HEK293 (cell line): Measurements from ENCODE around the gene STARD10.

Experiments used
- CTCF ChIA-PET: fragments of 350-600 bp; formaldehyde crosslinking; extraction: SDS; loops from one replicate; lab custom pipeline; 2021; ENCODE audit warnings: antibody characterized with exemption; lab: Yijun Ruan, JAX
- POLR2A ChIA-PET: fragments of 300-600 bp; formaldehyde crosslinking; extraction: SDS; loops from one replicate; lab custom pipeline; 2020; ENCODE audit warnings: antibody characterized with exemption, inconsistent platforms; lab: Yijun Ruan, JAX
- H3K27ac ChIP-seq: fragments of 200-500 bp; sonication (Bioruptor generic); 2 replicates; pipeline ENCODE4 v1.5.1; 2014; ENCODE audit warnings: low read depth, low read length, control low read depth, inconsistent platforms; ENCODE audit errors: extremely low read depth
- H3K36me3 ChIP-seq, 2 experiments: fragments of 200-500 bp in 1 of 2; sonication (Bioruptor generic) in 1 of 2; 1 replicate in 1 of 2; 2 replicates in 1 of 2; pipeline ENCODE4 v1.5.1; 2014 to 2017; ENCODE audit warnings: inconsistent platforms in 2 of 2, low read length in 2 of 2; ENCODE audit not compliant: control insufficient read depth in 2 of 2, insufficient read depth in 1 of 2
- H3K4me1 ChIP-seq: fragments of 200-500 bp; sonication (Bioruptor generic); 2 replicates; pipeline ENCODE4 v1.5.1; 2014; ENCODE audit warnings: mild to moderate bottlenecking, low read length, inconsistent platforms; ENCODE audit not compliant: control insufficient read depth, insufficient read depth
- H3K4me3 ChIP-seq: 2 replicates; pipeline ENCODE4 v1.5.1; 2011; ENCODE audit warnings: low read depth, mild to moderate bottlenecking, control low read depth, low read length, moderate library complexity
- H3K9me3 ChIP-seq: fragments of 200-500 bp; sonication (Bioruptor generic); 2 replicates; pipeline ENCODE4 v1.5.1; 2014; ENCODE audit warnings: low read depth, low read length, inconsistent platforms; ENCODE audit not compliant: control insufficient read depth, insufficient read depth
- KLF8 ChIP-seq: fragments of 450-650 bp; formaldehyde crosslinking; IDR thresholded peaks from 2 replicates; pipeline ENCODE4 v1.5.1; 2016; ENCODE audit warnings: missing biosample characterization, missing genetic modification characterization
- KLF9 ChIP-seq: fragments of 450-650 bp; formaldehyde crosslinking; IDR thresholded peaks from 2 replicates; pipeline ENCODE4 v1.5.1; 2016; ENCODE audit warnings: missing biosample characterization, missing genetic modification characterization, low read depth
- OSR2 ChIP-seq: fragments of 450-650 bp; formaldehyde crosslinking; IDR thresholded peaks from 2 replicates; pipeline ENCODE4 v1.5.1; 2016; ENCODE audit warnings: missing biosample characterization, missing genetic modification characterization
- SCRT1 ChIP-seq: fragments of 450-650 bp; formaldehyde crosslinking; IDR thresholded peaks from 2 replicates; pipeline ENCODE4 v1.5.1; 2016; ENCODE audit warnings: missing biosample characterization, missing genetic modification characterization, borderline replicate concordance
- SP2 ChIP-seq: fragments of 450-650 bp; formaldehyde crosslinking; IDR thresholded peaks from 2 replicates; pipeline ENCODE4 v1.5.1; 2016; ENCODE audit warnings: missing biosample characterization, missing genetic modification characterization
- SP3 ChIP-seq: fragments of 450-650 bp; formaldehyde crosslinking; IDR thresholded peaks from 2 replicates; pipeline ENCODE4 v1.5.1; 2016; ENCODE audit warnings: missing biosample characterization, missing genetic modification characterization
- TRIM28 ChIP-seq: IDR thresholded peaks from 2 replicates; pipeline ENCODE4 v1.6.1; 2011; ENCODE audit warnings: low read length, control low read depth, borderline replicate concordance
- ZBTB44 ChIP-seq: fragments of 450-650 bp; IDR thresholded peaks from 2 replicates; pipeline ENCODE4 v1.5.1; 2018; ENCODE audit warnings: missing biosample characterization, mild to moderate bottlenecking, missing genetic modification characterization
- ZFP37 ChIP-seq: fragments of 450-650 bp; formaldehyde crosslinking; IDR thresholded peaks from 2 replicates; pipeline ENCODE4 v1.5.1; 2016; ENCODE audit warnings: missing biosample characterization, missing genetic modification characterization
- ZNF155 ChIP-seq: fragments of 450-650 bp; formaldehyde crosslinking; IDR thresholded peaks from 2 replicates; pipeline ENCODE4 v1.5.1; 2016; ENCODE audit warnings: missing biosample characterization, missing genetic modification characterization
- ZNF16 ChIP-seq: fragments of 450-650 bp; formaldehyde crosslinking; IDR thresholded peaks from 2 replicates; pipeline ENCODE4 v1.5.1; 2016; ENCODE audit warnings: low read depth, missing biosample characterization, missing genetic modification characterization
- ZNF221 ChIP-seq: fragments of 450-650 bp; formaldehyde crosslinking; IDR thresholded peaks from 2 replicates; pipeline ENCODE4 v1.5.1; 2017; ENCODE audit warnings: missing biosample characterization, missing genetic modification characterization, borderline replicate concordance
- ZNF266 ChIP-seq: fragments of 450-650 bp; formaldehyde crosslinking; IDR thresholded peaks from 2 replicates; pipeline ENCODE4 v1.5.1; 2016; ENCODE audit warnings: missing biosample characterization, missing genetic modification characterization, low read depth
- ZNF354C ChIP-seq: fragments of 450-650 bp; formaldehyde crosslinking; IDR thresholded peaks from 2 replicates; pipeline ENCODE4 v1.5.1; 2016; ENCODE audit warnings: missing biosample characterization, missing genetic modification characterization, low read depth, borderline replicate concordance
- ZNF423 ChIP-seq: fragments of 450-650 bp; formaldehyde crosslinking; IDR thresholded peaks from 2 replicates; pipeline ENCODE4 v1.5.1; 2016; ENCODE audit warnings: missing biosample characterization, missing genetic modification characterization
- ZNF501 ChIP-seq: fragments of 450-650 bp; formaldehyde crosslinking; IDR thresholded peaks from 2 replicates; pipeline ENCODE4 v1.5.1; 2016; ENCODE audit warnings: missing biosample characterization, missing genetic modification characterization
- ZNF571 ChIP-seq: fragments of 450-650 bp; formaldehyde crosslinking; IDR thresholded peaks from 2 replicates; pipeline ENCODE4 v1.5.0; 2017; ENCODE audit warnings: missing biosample characterization, missing genetic modification characterization
- ZNF600 ChIP-seq: fragments of 450-650 bp; formaldehyde crosslinking; IDR thresholded peaks from 2 replicates; pipeline ENCODE4 v1.5.1; 2016; ENCODE audit warnings: missing biosample characterization, missing genetic modification characterization
- ZNF658 ChIP-seq: fragments of 450-650 bp; formaldehyde crosslinking; IDR thresholded peaks from 2 replicates; pipeline ENCODE4; 2016; ENCODE audit warnings: missing biosample characterization, missing genetic modification characterization
- ZNF791 ChIP-seq: fragments of 450-650 bp; formaldehyde crosslinking; IDR thresholded peaks from 2 replicates; pipeline ENCODE4 v1.5.1; 2016; ENCODE audit warnings: missing biosample characterization, missing genetic modification characterization
- ZSCAN30 ChIP-seq: fragments of 450-650 bp; IDR thresholded peaks from 2 replicates; pipeline ENCODE4 v1.5.1; 2018; ENCODE audit warnings: missing biosample characterization, mild to moderate bottlenecking, missing genetic modification characterization, moderate library complexity
- ZSCAN5A ChIP-seq: fragments of 450-650 bp; formaldehyde crosslinking; IDR thresholded peaks from 2 replicates; pipeline ENCODE4 v1.5.1; 2016; ENCODE audit warnings: missing biosample characterization, missing genetic modification characterization
- ZXDB ChIP-seq: fragments of 450-650 bp; formaldehyde crosslinking; IDR thresholded peaks from 2 replicates; pipeline ENCODE4 v1.5.1; 2016; ENCODE audit warnings: missing biosample characterization, missing genetic modification characterization

Gene STARD10

GRCh38 chr11:72730243-72730642, 63.6 kb downstream of the STARD10 start (continued):
- TF ChIP-seq ZNF658 (tag by site-specific recombination): no peak
- no peak for TF ChIP-seq ZNF155
- no peak for TF ChIP-seq ZSCAN5A (tag by site-specific recombination)
- TF ChIP-seq ZNF221 (tag by site-specific recombination): no peak
- no peak for TF ChIP-seq ZNF791 (tag by site-specific recombination)
- no peak for TF ChIP-seq SCRT1
- no peak for TF ChIP-seq OSR2 (tag by site-specific recombination)
- no peak for TF ChIP-seq ZNF600
- no peak for TF ChIP-seq ZNF501 (tag by site-specific recombination)
- no peak for TF ChIP-seq SP2 (tag by site-specific recombination)

GRCh38 chr11:72727521-72727920, 66.3 kb downstream of the STARD10 start:
- Histone ChIP-seq H3K9me3 (no peaks in the 10 kb centered on the region), H3K36me3 (peaks cover 0 to 30% of the 10 kb centered on the region in 2 experiments; a peak in 1 of 3 replicates), H3K4me3 (no peak overlapping the region), H3K4me1 (no peaks in the 10 kb centered on the region), H3K27ac (no peak overlapping the region)
- CTCF ChIA-PET: interaction anchor here (0.5 to 5.9 kb wide), 6 partner anchors 9 to 546 kb away, joined by 3 to 57 read pairs (median 4); partner anchors contain the start of gene STARD10
- TF ChIP-seq ZNF354C (tag by site-specific recombination): no peak
- no peak for TF ChIP-seq ZNF16 (tag by site-specific recombination)
- TF ChIP-seq ZSCAN5A (tag by site-specific recombination): no peak
- no peak for TF ChIP-seq ZNF266 (tag by site-specific recombination)
- TF ChIP-seq ZNF423 (tag by site-specific recombination): no peak
- TF ChIP-seq ZNF571 (tag by site-specific recombination): no peak
- no peak for TF ChIP-seq TRIM28
- no peak for TF ChIP-seq ZFP37 (tag by site-specific recombination)
- no peak for TF ChIP-seq SP3
- no peak for TF ChIP-seq ZSCAN30 (tag by site-specific recombination)
- no peak for TF ChIP-seq KLF9 (tag by site-specific recombination)
- TF ChIP-seq KLF8 (tag by site-specific recombination): no peak
- TF ChIP-seq ZXDB: no peak
- TF ChIP-seq ZBTB44 (tag by site-specific recombination): no peak
- POLR2A ChIA-PET: no interaction called here
